DOHH2 (cell line): ENCODE measurements around the gene RALGAPA2.

Source experiments
- H3F3A ChIP-seq: fragments of 200-600 bp; sonication (generic), shearing (Covaris generic); 2 replicates; pipeline ENCODE4 v1.6.0; 2016; ENCODE audit warnings: antibody characterized with exemption, mild to moderate bottlenecking; ENCODE audit not compliant: control insufficient read depth, insufficient read depth
- H3K27ac ChIP-seq: fragments of 200-600 bp; sonication (generic); 2 replicates; pipeline ENCODE4 v1.5.1; 2014; ENCODE audit warnings: low read depth, mild to moderate bottlenecking, low read length, moderate library complexity
- H3K27me3 ChIP-seq: fragments of 200-600 bp; sonication (generic); 2 replicates; pipeline ENCODE4 v1.6.1; 2014; ENCODE audit warnings: mild to moderate bottlenecking, low read length, mixed read lengths; ENCODE audit not compliant: control insufficient read depth
- H3K36me3 ChIP-seq: fragments of 200-600 bp; sonication (generic); 2 replicates; pipeline ENCODE4 v1.6.1; 2014; ENCODE audit warnings: mild to moderate bottlenecking, low read length, moderate library complexity, mixed read lengths; ENCODE audit not compliant: control insufficient read depth
- H3K4me1 ChIP-seq: fragments of 200-600 bp; sonication (generic); 2 replicates; pipeline ENCODE4 v1.6.1; 2014; ENCODE audit warnings: mild to moderate bottlenecking, low read length, mixed read lengths; ENCODE audit not compliant: control insufficient read depth
- H3K4me2 ChIP-seq: fragments of 200-600 bp; sonication (generic); 2 replicates; pipeline ENCODE4 v1.6.0; 2014; ENCODE audit warnings: mild to moderate bottlenecking, low read length, moderate library complexity
- H3K4me3 ChIP-seq: fragments of 200-600 bp; sonication (generic); 2 replicates; pipeline ENCODE4 v1.5.1; 2014; ENCODE audit warnings: mild to moderate bottlenecking, low read length, mixed read lengths
- H3K79me2 ChIP-seq: fragments of 200-600 bp; sonication (generic); 2 replicates; pipeline ENCODE4 v1.6.1; 2014; ENCODE audit warnings: mild to moderate bottlenecking, low read length, mixed read lengths; ENCODE audit not compliant: control insufficient read depth
- H3K9me2 ChIP-seq: fragments of 200-600 bp; sonication (generic); replicated peaks from 2 replicates; pipeline ENCODE4 v1.6.1; 2014; ENCODE audit warnings: mild to moderate bottlenecking, low read length, mixed read lengths; ENCODE audit not compliant: control insufficient read depth
- H3K9me3 ChIP-seq: fragments of 200-600 bp; sonication (generic); 2 replicates; pipeline ENCODE4 v1.6.1; 2014; ENCODE audit warnings: antibody characterized with exemption, low read length, mixed read lengths; ENCODE audit not compliant: control insufficient read depth, insufficient read depth
- H4K20me1 ChIP-seq: fragments of 200-600 bp; sonication (generic); 2 replicates; pipeline ENCODE4 v1.6.0; 2014; ENCODE audit warnings: low read depth, mild to moderate bottlenecking, antibody characterized with exemption, low read length, moderate library complexity; ENCODE audit not compliant: control insufficient read depth, insufficient read depth
- CTCF ChIP-seq: fragments of 200-600 bp; sonication (generic); IDR thresholded peaks from one replicate; pipeline ENCODE4 v1.5.1; 2014; ENCODE audit warnings: antibody characterized with exemption, mild to moderate bottlenecking, low read depth, low read length; ENCODE audit not compliant: poor library complexity, severe bottlenecking
- EZH2phosphoT487 ChIP-seq: fragments of 200-600 bp; sonication (generic); IDR thresholded peaks from 2 replicates; pipeline ENCODE4 v1.6.1; 2017; ENCODE audit warnings: borderline replicate concordance, mild to moderate bottlenecking, antibody characterized with exemption, low read length, moderate library complexity, mixed read lengths

RALGAPA2 gene

GRCh38 chr20:20668639-20669038 is 43.8 kb downstream of the RALGAPA2 start:
- TF ChIP-seq CTCF: no peak
- TF ChIP-seq EZH2phosphoT487: no peak
- Histone ChIP-seq H3K36me3 (no peaks in the 10 kb centered on the region), H4K20me1 (no peaks in the 10 kb centered on the region), H3K4me3 (no peak overlapping the region), H3K4me1 (peaks cover 26% of the 10 kb centered on the region), H3K4me2 (peak overlapping the region; percentile 41), H3K9me2 (no peaks in the 10 kb centered on the region), H3K79me2 (no peaks in the 10 kb centered on the region), H3K9me3 (no peaks in the 10 kb centered on the region), H3K27ac (no peak overlapping the region), H3K27me3 (no peaks in the 10 kb centered on the region), H3F3A (no peaks in the 10 kb centered on the region)

- no peak for TF ChIP-seq EZH2phosphoT487
- no peak for TF ChIP-seq CTCF
- Histone ChIP-seq H3K79me2 (no peaks in the 10 kb centered on the region), H4K20me1 (no peaks in the 10 kb centered on the region), H3K9me2 (no peaks in the 10 kb centered on the region), H3K36me3 (no peaks in the 10 kb centered on the region), H3K4me3 (no peak overlapping the region), H3F3A (no peaks in the 10 kb centered on the region), H3K4me1 (peaks cover 26% of the 10 kb centered on the region), H3K9me3 (no peaks in the 10 kb centered on the region), H3K27me3 (no peaks in the 10 kb centered on the region), H3K4me2 (no peak overlapping the region), H3K27ac (no peak overlapping the region)
Measured at GRCh38 chr20:20666359-20666758, 46.1 kb downstream of the RALGAPA2 start.

GRCh38 chr20:20665606-20666332 is 46.7 kb downstream of the RALGAPA2 start:
- Histone ChIP-seq H3K4me2 (no peak overlapping the region), H3K9me2 (no peaks in the 10 kb centered on the region), H3K79me2 (no peaks in the 10 kb centered on the region), H3K27ac (no peak overlapping the region), H3K9me3 (no peaks in the 10 kb centered on the region), H4K20me1 (no peaks in the 10 kb centered on the region), H3F3A (no peaks in the 10 kb centered on the region), H3K4me1 (peaks cover 26% of the 10 kb centered on the region), H3K36me3 (no peaks in the 10 kb centered on the region), H3K27me3 (no peaks in the 10 kb centered on the region), H3K4me3 (no peak overlapping the region)
- TF ChIP-seq CTCF (no peak), EZH2phosphoT487 (no peak)
